Measurements from ENCODE around the gene AMACR. TPM values are rescaled to one million over a fixed set of nuclear protein-coding genes. Genes with fewer than 3 reads are reported as not detected.

Gene AMACR
- 10.4 and 17.0 TPM in 2 replicates for total RNA-seq

GRCh38 chr5:34007621-34008600, at the start of gene AMACR:
TSS of gene AMACR (minus strand) at chr5:34008050. CDS start at chr5:34008019, 31 bp downstream.

GRCh38 chr5:34043099-34043876, 35.4 kb upstream of the AMACR start, which contains the start of gene C1QTNF3:
TSS of gene C1QTNF3 (minus strand) at chr5:34043213. CDS start at chr5:34043125, 88 bp downstream.

GRCh38 chr5:33984671-33985124, 23.2 kb downstream of the AMACR start, which contains the start of gene SLC45A2:
TSS of gene SLC45A2 (minus strand) at chr5:33984693. CDS start at chr5:33984583, 110 bp downstream.

GRCh38 chr5:33936381-33937016, 71.4 kb downstream of the AMACR start, which contains the start of gene RXFP3:
TSS of gene RXFP3 (plus strand) at chr5:33936386. CDS start at chr5:33936741, 355 bp downstream.

Other genes with a start within 250 kb of the AMACR start
- 13.5 and 15.1 TPM in 2 replicates for gene ADAMTS12, start 116.1 kb downstream of the AMACR start, total RNA-seq
- gene RXFP3, start 71.7 kb downstream of the AMACR start, total RNA-seq, result not detected in 2 replicates
- under 0.01 TPM in 2 replicates for gene SLC45A2, start 23.4 kb downstream of the AMACR start, total RNA-seq
- gene C1QTNF3, start 35.2 kb upstream of the AMACR start, total RNA-seq, result 1.00 and 1.4 TPM in 2 replicates

Data from uterine smooth muscle cell (primary cell).